Thymus (tissue), 11 donors: ENCODE results near the gene IKBIP. TPM values are rescaled to one million over a fixed set of nuclear protein-coding genes. Genes with fewer than 3 reads are reported as not detected.
"Not testable (repeated sequence)": the region's sequence is repeated elsewhere in the genome, so short reads cannot be mapped to it uniquely, and the experiment has no call there.

ENCODE experiments used
- DNase-seq, 9 donors: peaks; one replicate each; pipeline ENCODE4 v3.0.0-alpha.2; 2013; ENCODE audit warnings: low spot score in 9 of 9, low read depth in 6 of 9, missing footprints in 1 of 9
- H3K27ac ChIP-seq, 2 donors: one replicate each; pipeline ENCODE4 v1.5.1; 2013; ENCODE audit warnings: control low read depth in 1 of 2, low read depth in 1 of 2, low read length in 1 of 2, mild to moderate bottlenecking in 1 of 2, moderate library complexity in 1 of 2
- H3K27me3 ChIP-seq, 2 donors: one replicate each; pipeline ENCODE4 v1.5.1; 2013; ENCODE audit warnings: low read length in 1 of 2; ENCODE audit not compliant: control insufficient read depth in 2 of 2, insufficient read depth in 1 of 2
- H3K36me3 ChIP-seq, 2 donors: one replicate each; pipeline ENCODE4 v1.5.1; 2013; ENCODE audit warnings: low read length in 1 of 2, mild to moderate bottlenecking in 1 of 2, moderate library complexity in 1 of 2; ENCODE audit not compliant: control insufficient read depth in 2 of 2, insufficient read depth in 2 of 2
- H3K4me1 ChIP-seq, 2 donors: one replicate each; pipeline ENCODE4 v1.5.1; 2013; ENCODE audit warnings: low read length in 2 of 2; ENCODE audit not compliant: control insufficient read depth in 2 of 2, insufficient read depth in 2 of 2
- H3K4me3 ChIP-seq, 2 donors: one replicate each; pipeline ENCODE4 v1.5.1; 2013; ENCODE audit warnings: low read length in 2 of 2, control low read depth in 1 of 2, mild to moderate bottlenecking in 1 of 2
- H3K9me3 ChIP-seq, 2 donors: one replicate each; pipeline ENCODE4 v1.5.1; 2013; ENCODE audit warnings: low read length in 1 of 2, mild to moderate bottlenecking in 1 of 2; ENCODE audit not compliant: control insufficient read depth in 2 of 2, insufficient read depth in 1 of 2
- WGBS: extraction: QIAGEN DNeasy Blood & Tissue Kit; methylation state at CpG from one replicate; pipeline ENCODE4 v1.1.7; 2013; 5-methylcytosine and 5-hydroxymethylcytosine counted together
- polyA plus RNA-seq: library from polyadenylated mRNA; stranded (reverse); fragments of 200-250 nt; gene quantifications from one replicate; pipeline ENCODE4 v1.2.3, GENCODE V29; 2013
- total RNA-seq: library from RNA; stranded (reverse); fragments of 120-200 nt; gene quantifications from one replicate; pipeline ENCODE4 v1.2.4, GENCODE V29; 2013
- donor health status: healthy.

The IKBIP gene
- total and polyA plus RNA-seq, 2 donors = 17.4 to 28.7 TPM

GRCh38 chr12:98591209-98591608 lies 53.4 kb downstream of the IKBIP start:
- 88% methylated on average over 4 of the region's 4 CpGs for WGBS
- no peaks in the 10 kb centered on the region for H3K9me3 ChIP-seq
- H3K27me3 ChIP-seq = no peaks in the 10 kb centered on the region
- H3K27ac ChIP-seq = no peak overlapping the region
- peaks cover 0 to 4% of the 10 kb centered on the region in 2 donors for H3K36me3 ChIP-seq
- no peak for DNase-seq
- H3K4me1 ChIP-seq = peaks cover 3 to 10% of the 10 kb centered on the region in 2 donors
- no peak overlapping the region for H3K4me3 ChIP-seq

- H3K27me3 ChIP-seq = no peaks in the 10 kb centered on the region
- no peaks in the 10 kb centered on the region for H3K4me1 ChIP-seq
- WGBS = 96% methylated on average over 5 of the region's 5 CpGs
- H3K36me3 ChIP-seq = no peaks in the 10 kb centered on the region
- DNase-seq = no peak
- no peak overlapping the region for H3K27ac ChIP-seq
- H3K4me3 ChIP-seq = no peak overlapping the region
- no peaks in the 10 kb centered on the region for H3K9me3 ChIP-seq
Measured at GRCh38 chr12:98587084-98587483, 57.5 kb downstream of the IKBIP start.

- H3K36me3 ChIP-seq = no peaks in the 10 kb centered on the region
- 96% methylated on average over 6 of the region's 6 CpGs for WGBS
- H3K9me3 ChIP-seq = no peaks in the 10 kb centered on the region
- H3K27ac ChIP-seq = no peak overlapping the region
- no peak overlapping the region for H3K4me3 ChIP-seq
- H3K4me1 ChIP-seq = no peaks in the 10 kb centered on the region
- H3K27me3 ChIP-seq = no peaks in the 10 kb centered on the region
- no peak for DNase-seq
Measured at GRCh38 chr12:98582093-98582492, 62.5 kb downstream of the IKBIP start.

GRCh38 chr12:98581101-98581500 lies 63.5 kb downstream of the IKBIP start:
- H3K9me3 ChIP-seq = no peaks in the 10 kb centered on the region
- no peak for DNase-seq
- H3K4me1 ChIP-seq = no peaks in the 10 kb centered on the region
- no peak overlapping the region for H3K4me3 ChIP-seq
- 94% methylated on average over 1 of the region's 1 CpG for WGBS
- H3K27me3 ChIP-seq = no peaks in the 10 kb centered on the region
- no peak overlapping the region for H3K27ac ChIP-seq
- H3K36me3 ChIP-seq = no peaks in the 10 kb centered on the region

- no peak overlapping the region for H3K27ac ChIP-seq
- H3K27me3 ChIP-seq = no peaks in the 10 kb centered on the region
- DNase-seq = no peak
- no peaks in the 10 kb centered on the region for H3K36me3 ChIP-seq
- H3K9me3 ChIP-seq = no peaks in the 10 kb centered on the region
- H3K4me3 ChIP-seq = no peak overlapping the region
- no peaks in the 10 kb centered on the region for H3K4me1 ChIP-seq
- 98% methylated on average over 5 of the region's 5 CpGs for WGBS
Measured at GRCh38 chr12:98580695-98581094, 63.9 kb downstream of the IKBIP start.

GRCh38 chr12:98579835-98580234 lies 64.8 kb downstream of the IKBIP start:
- H3K9me3 ChIP-seq = no peaks in the 10 kb centered on the region
- no peaks in the 10 kb centered on the region for H3K4me1 ChIP-seq
- no peak for DNase-seq
- no peak overlapping the region for H3K27ac ChIP-seq
- no peaks in the 10 kb centered on the region for H3K27me3 ChIP-seq
- 97% methylated on average over 3 of the region's 3 CpGs for WGBS
- H3K36me3 ChIP-seq = no peaks in the 10 kb centered on the region
- no peak overlapping the region for H3K4me3 ChIP-seq

GRCh38 chr12:98579347-98579746 lies 65.2 kb downstream of the IKBIP start:
- no peak for DNase-seq
- Histone ChIP-seq H3K4me1 (no peaks in the 10 kb centered on the region), H3K27ac (no peak overlapping the region)

GRCh38 chr12:98578821-98579220 lies 65.8 kb downstream of the IKBIP start:
- Histone ChIP-seq H3K27ac (no peak overlapping the region), H3K9me3 (no peaks in the 10 kb centered on the region), H3K4me3 (no peak overlapping the region), H3K27me3 (no peaks in the 10 kb centered on the region), H3K36me3 (no peaks in the 10 kb centered on the region), H3K4me1 (no peaks in the 10 kb centered on the region)
- WGBS = 74% methylated on average over 2 of the region's 2 CpGs
- no peak for DNase-seq

More at GRCh38 chr12:98579347-98579746, 65.2 kb downstream of the IKBIP start:
- no peaks in the 10 kb centered on the region for H3K9me3 ChIP-seq
- no peaks in the 10 kb centered on the region for H3K36me3 ChIP-seq
- WGBS = 96% methylated on average over 5 of the region's 5 CpGs
- no peak overlapping the region for H3K4me3 ChIP-seq
- H3K27me3 ChIP-seq = no peaks in the 10 kb centered on the region

- Histone ChIP-seq H3K9me3 (no peaks in the 10 kb centered on the region), H3K27me3 (no peaks in the 10 kb centered on the region), H3K36me3 (no peaks in the 10 kb centered on the region), H3K4me3 (no peak overlapping the region), H3K4me1 (no peaks in the 10 kb centered on the region), H3K27ac (no peak overlapping the region)
- 97% methylated on average over 1 of the region's 1 CpG for WGBS
- DNase-seq = no peak
Measured at GRCh38 chr12:98578392-98578791, 66.2 kb downstream of the IKBIP start.

- H3K27ac ChIP-seq, H3K4me3 ChIP-seq, H3K36me3 ChIP-seq, H3K27me3 ChIP-seq, H3K4me1 ChIP-seq, DNase-seq, H3K9me3 ChIP-seq: not testable (repeated sequence)
- 97% methylated on average over 2 of the region's 2 CpGs for WGBS
Measured at GRCh38 chr12:98576795-98577194, 67.8 kb downstream of the IKBIP start.
